Vagina (tissue), 2 donors: ENCODE measurements around the gene LTBP3.

Experiments used
- POLR2A ChIP-seq, 2 donors: fragments of 450-650 bp; IDR thresholded peaks; one replicate each; pipeline ENCODE4 v1.6.1; 2017; ENCODE audit warnings: antibody characterized with exemption in 2 of 2, mild to moderate bottlenecking in 2 of 2, moderate library complexity in 2 of 2
- TF ChIP-seq, protein P1 (sequence below), 3 experiments: fragments of 450-650 bp in 2 of 3; fragments of 200-600 bp in 1 of 3; sonication (generic) in 1 of 3; IDR thresholded peaks; one replicate each; pipeline ENCODE4 v1.5.1; 2017 to 2019; ENCODE audit warnings: antibody characterized with exemption in 3 of 3, mild to moderate bottlenecking in 2 of 3, moderate library complexity in 2 of 3

DNA sequence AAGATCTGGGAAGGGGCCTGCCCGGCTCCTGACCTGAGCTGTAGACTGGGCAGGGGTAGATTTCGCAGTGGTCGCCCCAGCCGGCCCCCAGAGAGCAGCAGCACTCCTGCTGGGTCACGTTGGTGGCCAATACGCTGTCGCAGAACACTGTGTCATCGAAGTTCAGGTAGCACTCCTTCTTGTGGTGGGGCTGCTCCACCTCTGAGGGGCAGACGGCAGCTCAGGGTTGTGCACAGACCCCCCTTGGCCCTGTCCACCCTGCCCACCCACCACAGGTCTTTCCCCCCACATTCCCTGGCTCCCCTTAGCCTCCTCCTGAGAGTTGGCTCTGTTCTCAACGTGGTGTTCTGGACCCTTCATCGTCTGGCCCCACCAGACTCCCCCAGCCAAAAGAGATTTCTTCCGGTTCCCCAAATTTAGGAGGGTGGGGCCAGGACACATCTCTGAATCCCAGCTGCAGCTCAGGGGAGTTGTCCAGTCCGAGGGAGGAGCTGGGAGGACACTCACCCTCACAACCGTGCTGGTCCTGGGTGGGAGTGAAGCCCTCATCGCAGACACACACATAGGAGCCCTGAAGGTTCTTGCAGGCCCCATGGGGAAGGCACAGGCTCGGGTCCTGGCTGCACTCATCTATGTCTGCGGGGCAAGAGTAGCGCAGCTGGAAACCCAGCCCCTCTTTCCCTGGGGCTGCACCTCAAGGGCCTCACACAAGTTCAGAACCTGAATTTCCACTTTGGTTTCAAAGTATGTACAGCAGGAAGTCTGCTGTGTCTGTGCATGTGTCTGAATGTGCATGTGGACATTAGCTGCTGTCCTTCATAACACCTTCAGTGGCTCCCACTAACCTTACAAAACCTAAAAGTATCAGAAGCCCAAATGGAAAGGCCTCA lies 16.8 kb downstream of the LTBP3 start:
- TF ChIP-seq POLR2A (IDR thresholded peaks at IDR 0.05), result no peak
- TF ChIP-seq, protein P1, sequence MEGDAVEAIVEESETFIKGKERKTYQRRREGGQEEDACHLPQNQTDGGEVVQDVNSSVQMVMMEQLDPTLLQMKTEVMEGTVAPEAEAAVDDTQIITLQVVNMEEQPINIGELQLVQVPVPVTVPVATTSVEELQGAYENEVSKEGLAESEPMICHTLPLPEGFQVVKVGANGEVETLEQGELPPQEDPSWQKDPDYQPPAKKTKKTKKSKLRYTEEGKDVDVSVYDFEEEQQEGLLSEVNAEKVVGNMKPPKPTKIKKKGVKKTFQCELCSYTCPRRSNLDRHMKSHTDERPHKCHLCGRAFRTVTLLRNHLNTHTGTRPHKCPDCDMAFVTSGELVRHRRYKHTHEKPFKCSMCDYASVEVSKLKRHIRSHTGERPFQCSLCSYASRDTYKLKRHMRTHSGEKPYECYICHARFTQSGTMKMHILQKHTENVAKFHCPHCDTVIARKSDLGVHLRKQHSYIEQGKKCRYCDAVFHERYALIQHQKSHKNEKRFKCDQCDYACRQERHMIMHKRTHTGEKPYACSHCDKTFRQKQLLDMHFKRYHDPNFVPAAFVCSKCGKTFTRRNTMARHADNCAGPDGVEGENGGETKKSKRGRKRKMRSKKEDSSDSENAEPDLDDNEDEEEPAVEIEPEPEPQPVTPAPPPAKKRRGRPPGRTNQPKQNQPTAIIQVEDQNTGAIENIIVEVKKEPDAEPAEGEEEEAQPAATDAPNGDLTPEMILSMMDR (IDR thresholded peaks at IDR 0.05), result no peak
